ENCODE results near the gene PIK3R3. TPM values are rescaled to one million over a fixed set of nuclear protein-coding genes. Genes with fewer than 3 reads are reported as not detected.

Gene PIK3R3
- total RNA-seq, 1 experiment from 2014 or later, result 19.2 TPM

Other genes with a start within 250 kb of the PIK3R3 start
- gene TSPAN1, start 42.5 kb upstream of the PIK3R3 start, total RNA-seq (2014; rRNA removed), result 2.6 and 2.7 TPM in 2 replicates
- not detected in 2 replicates for gene P3R3URF, start 43.9 kb upstream of the PIK3R3 start, total RNA-seq (2014; rRNA removed)
- gene POMGNT1, start 65.8 kb upstream of the PIK3R3 start, total RNA-seq (2014; rRNA removed), result 136 and 149 TPM in 2 replicates
- 1.3 and 2.4 TPM in 2 replicates for gene LURAP1, start 70.7 kb upstream of the PIK3R3 start, total RNA-seq (2014; rRNA removed)
- 14.7 and 16.6 TPM in 2 replicates for gene RAD54L, start 115.1 kb upstream of the PIK3R3 start, total RNA-seq (2014; rRNA removed)
- 106 and 107 TPM in 2 replicates for gene LRRC41, start 171.0 kb upstream of the PIK3R3 start, total RNA-seq (2014; rRNA removed)
- gene UQCRH, start 171.1 kb upstream of the PIK3R3 start, total RNA-seq (2014; rRNA removed), result 428 and 432 TPM in 2 replicates
- 13.0 and 14.3 TPM in 2 replicates for gene NSUN4, start 208.2 kb upstream of the PIK3R3 start, total RNA-seq (2014; rRNA removed)